ENCODE measurements around the gene MAGI2. TPM values are rescaled to one million over a fixed set of nuclear protein-coding genes. Genes with fewer than 3 reads are reported as not detected.

MAGI2 gene
- total RNA-seq, 1 experiment from 2014 or later: 0.22 TPM

DNA sequence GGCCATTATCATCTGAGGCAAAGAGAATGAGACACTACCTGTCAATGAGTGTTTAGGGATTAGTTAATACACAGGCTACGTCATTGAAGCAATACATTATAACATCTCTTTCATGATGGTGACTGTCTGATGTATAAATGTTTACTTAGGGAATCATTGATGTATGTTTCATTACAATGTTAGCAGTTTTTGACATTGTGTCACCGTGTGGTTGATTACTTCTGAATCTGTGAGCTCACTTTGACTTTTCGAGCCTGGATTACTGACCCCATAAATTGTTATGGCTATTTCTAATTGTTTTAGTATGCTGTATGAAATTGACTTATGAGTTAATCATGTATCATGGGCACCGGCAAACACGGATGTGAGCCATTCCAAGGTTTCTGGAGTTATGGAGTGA is 494.0 kb downstream of the MAGI2 start:
- H3K4me1 ChIP-seq (ENCODE audit: control insufficient read depth in 1 of 2, insufficient read depth in 2 of 2, low read length in 2 of 2): no peaks in the 10 kb centered on the region
- TF ChIP-seq CBX3 (IDR thresholded peaks at IDR 0.05; ENCODE audit: low read depth) (no peak), SP1 (IDR thresholded peaks at IDR 0.05; ENCODE audit: low read depth) (no peak), ZFX (IDR thresholded peaks at IDR 0.05) (no peak)
- TF ChIP-seq, protein P1, sequence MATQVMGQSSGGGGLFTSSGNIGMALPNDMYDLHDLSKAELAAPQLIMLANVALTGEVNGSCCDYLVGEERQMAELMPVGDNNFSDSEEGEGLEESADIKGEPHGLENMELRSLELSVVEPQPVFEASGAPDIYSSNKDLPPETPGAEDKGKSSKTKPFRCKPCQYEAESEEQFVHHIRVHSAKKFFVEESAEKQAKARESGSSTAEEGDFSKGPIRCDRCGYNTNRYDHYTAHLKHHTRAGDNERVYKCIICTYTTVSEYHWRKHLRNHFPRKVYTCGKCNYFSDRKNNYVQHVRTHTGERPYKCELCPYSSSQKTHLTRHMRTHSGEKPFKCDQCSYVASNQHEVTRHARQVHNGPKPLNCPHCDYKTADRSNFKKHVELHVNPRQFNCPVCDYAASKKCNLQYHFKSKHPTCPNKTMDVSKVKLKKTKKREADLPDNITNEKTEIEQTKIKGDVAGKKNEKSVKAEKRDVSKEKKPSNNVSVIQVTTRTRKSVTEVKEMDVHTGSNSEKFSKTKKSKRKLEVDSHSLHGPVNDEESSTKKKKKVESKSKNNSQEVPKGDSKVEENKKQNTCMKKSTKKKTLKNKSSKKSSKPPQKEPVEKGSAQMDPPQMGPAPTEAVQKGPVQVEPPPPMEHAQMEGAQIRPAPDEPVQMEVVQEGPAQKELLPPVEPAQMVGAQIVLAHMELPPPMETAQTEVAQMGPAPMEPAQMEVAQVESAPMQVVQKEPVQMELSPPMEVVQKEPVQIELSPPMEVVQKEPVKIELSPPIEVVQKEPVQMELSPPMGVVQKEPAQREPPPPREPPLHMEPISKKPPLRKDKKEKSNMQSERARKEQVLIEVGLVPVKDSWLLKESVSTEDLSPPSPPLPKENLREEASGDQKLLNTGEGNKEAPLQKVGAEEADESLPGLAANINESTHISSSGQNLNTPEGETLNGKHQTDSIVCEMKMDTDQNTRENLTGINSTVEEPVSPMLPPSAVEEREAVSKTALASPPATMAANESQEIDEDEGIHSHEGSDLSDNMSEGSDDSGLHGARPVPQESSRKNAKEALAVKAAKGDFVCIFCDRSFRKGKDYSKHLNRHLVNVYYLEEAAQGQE (IDR thresholded peaks at IDR 0.05; ENCODE audit: low read depth): no peak
- no peaks in the 10 kb centered on the region for H3K79me2 ChIP-seq (ENCODE audit: insufficient read depth, low read length)
- no peak overlapping the region for H3K4me3 ChIP-seq (replicated peaks in 1 of 2; ENCODE audit: low read depth in 1 of 2, low read length in 2 of 2)
- BruUV-seq (replicated peaks): no TSS peak
- DNase-seq (ENCODE audit: low read depth, low spot score) (no peak), ATAC-seq (no peak)
- no peak overlapping the region for H3K9ac ChIP-seq (ENCODE audit: low read length)
- H3K27me3 ChIP-seq (ENCODE audit: insufficient read depth, low read length): no peaks in the 10 kb centered on the region
- no peak overlapping the region for H3K27ac ChIP-seq (ENCODE audit: low read depth, low read length)
- RAD21 ChIA-PET (ENCODE audit: low non-redundant PET in 1 of 2, low total read pairs in 2 of 2, uncharacterized antibody in 2 of 2, unreplicated experiment in 2 of 2): no interaction called here
- no peaks in the 10 kb centered on the region for H4K20me1 ChIP-seq (ENCODE audit: insufficient read depth)
- H3K36me3 ChIP-seq (ENCODE audit: control insufficient read depth in 1 of 2, insufficient read depth in 2 of 2, low read length in 2 of 2): no peaks in the 10 kb centered on the region
- CTCF ChIA-PET: no interaction called here
- no peaks in the 10 kb centered on the region for H3K9me3 ChIP-seq (ENCODE audit: control insufficient read depth in 1 of 2, insufficient read depth in 1 of 2, low read depth in 1 of 2, low read length in 2 of 2)
- H2AFZ ChIP-seq (ENCODE audit: low read depth, low read length, poor library complexity, severe bottlenecking): no peak overlapping the region
- H3K4me2 ChIP-seq (ENCODE audit: low read length): no peak overlapping the region
- intact Hi-C loops (cut with micrococcal nuclease): no loop called here
- POLR2A ChIA-PET: no interaction called here
- H3K9me2 ChIP-seq (ENCODE audit: insufficient read depth): no peaks in the 10 kb centered on the region

DNA sequence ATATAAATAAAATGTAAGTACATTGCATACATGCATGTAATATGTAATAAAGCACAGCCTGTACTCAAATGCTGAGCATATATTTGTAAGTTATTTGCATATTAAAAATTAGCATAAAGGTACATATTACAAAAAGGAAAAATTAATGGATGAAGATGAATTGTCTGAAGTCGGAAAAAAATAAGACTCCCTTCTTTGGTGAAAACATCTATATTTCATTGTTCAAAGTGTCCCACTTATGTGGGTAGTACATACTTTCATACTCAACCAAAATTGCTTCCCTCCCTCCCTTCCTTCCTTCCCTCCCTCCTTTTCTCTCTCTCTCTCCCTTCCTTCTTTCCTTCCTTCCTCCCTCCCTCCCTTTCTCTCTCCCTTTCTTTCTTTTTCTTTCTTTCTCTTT is 498.1 kb downstream of the MAGI2 start:
- DNase-seq (ENCODE audit: low read depth, low spot score) (no peak), ATAC-seq (no peak)
- Histone ChIP-seq H3K27ac (ENCODE audit: low read depth, low read length) (no peak overlapping the region), H4K20me1 (ENCODE audit: insufficient read depth) (no peaks in the 10 kb centered on the region), H3K9me2 (ENCODE audit: insufficient read depth) (no peaks in the 10 kb centered on the region), H3K9me3 (ENCODE audit: control insufficient read depth in 1 of 2, insufficient read depth in 1 of 2, low read depth in 1 of 2, low read length in 2 of 2) (no peaks in the 10 kb centered on the region), H3K4me2 (ENCODE audit: low read length) (no peak overlapping the region), H3K36me3 (ENCODE audit: control insufficient read depth in 1 of 2, insufficient read depth in 2 of 2, low read length in 2 of 2) (no peaks in the 10 kb centered on the region), H3K4me3 (replicated peaks in 1 of 2; ENCODE audit: low read depth in 1 of 2, low read length in 2 of 2) (no peak overlapping the region), H3K9ac (ENCODE audit: low read length) (no peak overlapping the region), H3K27me3 (ENCODE audit: insufficient read depth, low read length) (no peaks in the 10 kb centered on the region), H2AFZ (ENCODE audit: low read depth, low read length, poor library complexity, severe bottlenecking) (no peak overlapping the region), H3K4me1 (ENCODE audit: control insufficient read depth in 1 of 2, insufficient read depth in 2 of 2, low read length in 2 of 2) (no peaks in the 10 kb centered on the region), H3K79me2 (ENCODE audit: insufficient read depth, low read length) (no peaks in the 10 kb centered on the region)
- no peak for TF ChIP-seq SRF (IDR thresholded peaks at IDR 0.05; ENCODE audit: low read depth)
- TF ChIP-seq, protein P2, sequence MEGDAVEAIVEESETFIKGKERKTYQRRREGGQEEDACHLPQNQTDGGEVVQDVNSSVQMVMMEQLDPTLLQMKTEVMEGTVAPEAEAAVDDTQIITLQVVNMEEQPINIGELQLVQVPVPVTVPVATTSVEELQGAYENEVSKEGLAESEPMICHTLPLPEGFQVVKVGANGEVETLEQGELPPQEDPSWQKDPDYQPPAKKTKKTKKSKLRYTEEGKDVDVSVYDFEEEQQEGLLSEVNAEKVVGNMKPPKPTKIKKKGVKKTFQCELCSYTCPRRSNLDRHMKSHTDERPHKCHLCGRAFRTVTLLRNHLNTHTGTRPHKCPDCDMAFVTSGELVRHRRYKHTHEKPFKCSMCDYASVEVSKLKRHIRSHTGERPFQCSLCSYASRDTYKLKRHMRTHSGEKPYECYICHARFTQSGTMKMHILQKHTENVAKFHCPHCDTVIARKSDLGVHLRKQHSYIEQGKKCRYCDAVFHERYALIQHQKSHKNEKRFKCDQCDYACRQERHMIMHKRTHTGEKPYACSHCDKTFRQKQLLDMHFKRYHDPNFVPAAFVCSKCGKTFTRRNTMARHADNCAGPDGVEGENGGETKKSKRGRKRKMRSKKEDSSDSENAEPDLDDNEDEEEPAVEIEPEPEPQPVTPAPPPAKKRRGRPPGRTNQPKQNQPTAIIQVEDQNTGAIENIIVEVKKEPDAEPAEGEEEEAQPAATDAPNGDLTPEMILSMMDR (IDR thresholded peaks at IDR 0.05 in 2 of 3, conservative IDR thresholded peaks at IDR 0.05 in 1 of 3; ENCODE audit: borderline replicate concordance in 1 of 3, insufficient read depth in 1 of 3, low read depth in 2 of 3, low read length in 2 of 3): no peak
- TF ChIP-seq, protein P3, sequence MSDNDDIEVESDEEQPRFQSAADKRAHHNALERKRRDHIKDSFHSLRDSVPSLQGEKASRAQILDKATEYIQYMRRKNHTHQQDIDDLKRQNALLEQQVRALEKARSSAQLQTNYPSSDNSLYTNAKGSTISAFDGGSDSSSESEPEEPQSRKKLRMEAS (IDR thresholded peaks at IDR 0.05): no peak
- TF ChIP-seq ZFX (IDR thresholded peaks at IDR 0.05): no peak
- TF ChIP-seq CBX3 (IDR thresholded peaks at IDR 0.05; ENCODE audit: low read depth): no peak
- TF ChIP-seq EGR1 (IDR thresholded peaks at IDR 0.05; ENCODE audit: low read depth): no peak
- TF ChIP-seq, protein P1 (IDR thresholded peaks at IDR 0.05; ENCODE audit: low read depth): no peak
- TF ChIP-seq FOSL1 (IDR thresholded peaks at IDR 0.05; ENCODE audit: low read depth): no peak
- no peak for TF ChIP-seq SP1 (IDR thresholded peaks at IDR 0.05; ENCODE audit: low read depth)
- TF ChIP-seq, protein P4, sequence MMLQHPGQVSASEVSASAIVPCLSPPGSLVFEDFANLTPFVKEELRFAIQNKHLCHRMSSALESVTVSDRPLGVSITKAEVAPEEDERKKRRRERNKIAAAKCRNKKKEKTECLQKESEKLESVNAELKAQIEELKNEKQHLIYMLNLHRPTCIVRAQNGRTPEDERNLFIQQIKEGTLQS (IDR thresholded peaks at IDR 0.05): no peak
- ChIA-PET POLR2A (no interaction called here), CTCF (no interaction called here), RAD21 (ENCODE audit: low non-redundant PET in 1 of 2, low total read pairs in 2 of 2, uncharacterized antibody in 2 of 2, unreplicated experiment in 2 of 2) (no interaction called here)
- no TSS peak for BruUV-seq (replicated peaks)
- intact Hi-C loops (cut with micrococcal nuclease): no loop called here
